ENCODE data around the gene PAX2.

The PAX2 gene

DNA sequence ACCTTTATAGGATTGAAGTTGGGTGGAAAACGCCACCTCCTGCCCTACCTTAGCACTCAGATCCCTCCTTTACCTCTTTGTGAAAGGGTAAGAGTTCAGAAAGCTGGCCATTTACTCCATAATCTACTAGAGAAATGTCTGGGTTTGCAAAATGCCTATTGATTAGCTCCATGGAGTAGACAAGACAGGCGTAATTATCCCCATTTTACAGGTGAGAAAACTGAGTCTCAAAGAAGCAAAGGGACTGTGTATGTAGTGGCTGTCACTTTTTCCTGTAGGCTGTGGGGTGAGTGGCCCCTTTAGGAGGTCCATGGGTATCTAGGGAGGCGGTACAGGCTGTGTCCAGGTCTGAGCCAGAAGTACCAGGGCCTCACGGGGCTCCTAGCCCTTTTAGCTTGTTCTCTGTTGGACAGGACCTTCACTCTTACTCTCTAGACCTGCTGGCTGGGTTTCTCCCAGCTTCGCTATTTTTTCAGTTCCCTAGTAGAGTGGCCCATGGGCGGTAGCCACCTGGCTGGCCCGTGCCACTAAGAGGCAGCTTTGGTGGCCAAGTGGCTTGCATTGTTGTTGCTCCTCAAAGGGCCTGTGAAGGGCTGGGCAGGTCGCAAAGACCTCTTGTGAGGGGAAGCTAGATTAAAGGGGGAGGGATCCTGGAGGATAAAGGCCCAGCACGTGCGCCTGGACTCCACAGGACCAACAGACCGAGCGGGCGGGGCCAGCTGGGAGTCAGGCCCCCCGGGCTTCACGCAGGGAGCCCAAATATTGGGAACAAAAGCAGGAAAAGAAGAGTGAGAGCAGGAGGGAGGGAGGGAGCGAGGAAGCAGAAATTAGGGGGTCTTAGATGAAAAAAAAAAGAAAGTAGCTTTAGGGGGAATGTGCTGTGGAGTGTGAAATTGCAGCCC lies 4.7 kb upstream of the PAX2 start:
- DNase-seq: no peak

DNA sequence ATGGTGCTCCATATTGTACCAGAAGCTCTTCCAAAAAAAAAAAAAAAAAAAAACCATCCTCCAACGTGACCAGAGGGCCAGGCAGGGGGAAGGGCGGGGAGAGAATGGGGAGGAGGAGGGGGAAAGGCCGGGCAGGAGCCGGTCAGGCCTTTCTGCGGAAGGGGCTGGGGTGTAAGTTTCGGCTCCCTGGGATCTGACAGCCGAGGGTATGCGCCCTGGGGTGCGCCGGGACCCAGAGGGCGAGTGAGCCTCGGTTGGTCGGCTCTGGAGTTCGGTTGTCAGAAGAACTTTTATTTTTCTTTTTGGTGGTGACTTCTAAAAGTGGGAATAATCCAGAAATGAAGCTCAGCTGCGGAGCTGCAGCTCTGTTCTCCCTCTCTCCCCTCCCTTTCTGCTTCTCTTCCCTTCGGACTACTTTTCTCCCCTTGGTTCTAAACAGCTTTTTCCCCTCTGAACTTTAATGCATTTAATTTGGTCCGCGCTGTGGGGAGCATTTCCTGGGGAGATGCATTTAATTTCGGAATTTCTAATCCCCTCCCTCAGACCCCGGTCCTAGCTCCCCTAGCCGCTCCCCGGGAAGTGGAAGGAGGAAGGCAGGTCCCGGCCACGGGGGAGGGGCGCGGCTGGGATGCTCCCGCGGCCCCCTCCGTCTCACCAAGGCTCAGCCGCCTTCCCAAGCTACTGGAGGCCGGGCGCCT lies 3.9 kb upstream of the PAX2 start:
- no peak for DNase-seq

DNA sequence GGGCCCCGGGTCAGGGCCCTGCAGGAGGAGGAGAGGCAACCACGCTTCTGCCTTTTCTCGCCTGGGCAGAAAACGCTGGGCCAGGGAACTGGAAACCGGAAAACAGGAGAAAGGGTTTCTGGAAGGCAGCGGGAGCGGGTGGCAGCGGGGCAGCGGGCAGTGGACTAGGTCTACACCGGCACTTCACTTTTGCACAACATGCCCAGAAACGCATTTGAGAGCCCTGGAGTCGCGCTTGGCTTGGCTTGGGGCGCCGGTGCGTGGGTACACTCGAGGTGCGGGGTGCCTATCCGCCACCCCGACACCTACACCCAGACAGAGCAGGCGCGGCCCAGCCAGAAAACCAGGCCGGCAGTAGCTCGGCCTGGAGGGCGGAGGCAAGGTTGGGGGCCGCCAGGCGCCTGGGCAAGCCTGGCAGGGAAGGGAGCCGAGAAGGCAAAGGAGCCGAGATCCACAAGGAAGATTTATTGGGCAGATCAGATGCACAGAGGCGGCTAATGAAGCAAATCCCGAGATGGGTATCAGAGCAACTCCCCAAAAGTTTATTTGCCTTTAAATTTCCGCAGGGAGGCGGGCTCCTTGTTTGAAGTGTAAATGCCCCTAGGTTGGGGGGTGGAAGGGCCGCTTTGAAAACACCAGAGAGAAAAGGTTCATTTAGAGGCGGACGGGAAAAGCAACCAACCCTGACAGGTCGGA lies 3.2 kb upstream of the PAX2 start:
- DNase-seq: no peak

GRCh38 chr10:100742936-100743335 lies 2.4 kb upstream of the PAX2 start:
- no peak for DNase-seq

DNA sequence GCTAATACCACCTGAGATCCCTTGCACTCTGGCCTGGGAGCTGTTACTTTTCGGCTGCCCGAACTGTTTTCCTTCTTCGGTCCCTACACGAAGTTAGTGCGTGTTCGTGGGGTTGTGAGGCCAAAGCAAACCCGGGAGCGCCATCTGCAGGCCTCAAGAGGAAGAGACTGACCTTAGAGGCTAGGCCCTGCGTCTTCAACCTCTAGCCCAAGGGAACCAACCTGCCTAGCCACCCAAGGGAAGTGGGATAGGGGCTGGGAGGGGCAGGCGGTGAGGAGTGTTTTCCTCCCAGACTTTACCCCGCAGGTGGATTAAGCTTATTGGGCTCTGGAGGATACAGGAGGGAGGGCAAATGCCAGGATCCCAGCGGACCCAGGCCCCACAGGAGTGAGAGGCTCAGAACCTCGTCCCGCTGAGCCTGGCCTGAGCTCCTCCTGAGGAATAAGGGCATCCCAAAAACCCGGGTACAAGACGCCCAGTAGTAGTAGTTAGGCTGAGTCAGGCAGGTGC lies 1.7 kb upstream of the PAX2 start:
- DNase-seq: no peak

- no peak for DNase-seq
Measured at GRCh38 chr10:100744136-100744986, 1.0 kb upstream of the PAX2 start.

GRCh38 chr10:100745882-100746783 lies 751 bp downstream of the PAX2 start:
- no peak for DNase-seq

GRCh38 chr10:100746784-100747455 lies 1.5 kb downstream of the PAX2 start:
- DNase-seq: no peak

DNA sequence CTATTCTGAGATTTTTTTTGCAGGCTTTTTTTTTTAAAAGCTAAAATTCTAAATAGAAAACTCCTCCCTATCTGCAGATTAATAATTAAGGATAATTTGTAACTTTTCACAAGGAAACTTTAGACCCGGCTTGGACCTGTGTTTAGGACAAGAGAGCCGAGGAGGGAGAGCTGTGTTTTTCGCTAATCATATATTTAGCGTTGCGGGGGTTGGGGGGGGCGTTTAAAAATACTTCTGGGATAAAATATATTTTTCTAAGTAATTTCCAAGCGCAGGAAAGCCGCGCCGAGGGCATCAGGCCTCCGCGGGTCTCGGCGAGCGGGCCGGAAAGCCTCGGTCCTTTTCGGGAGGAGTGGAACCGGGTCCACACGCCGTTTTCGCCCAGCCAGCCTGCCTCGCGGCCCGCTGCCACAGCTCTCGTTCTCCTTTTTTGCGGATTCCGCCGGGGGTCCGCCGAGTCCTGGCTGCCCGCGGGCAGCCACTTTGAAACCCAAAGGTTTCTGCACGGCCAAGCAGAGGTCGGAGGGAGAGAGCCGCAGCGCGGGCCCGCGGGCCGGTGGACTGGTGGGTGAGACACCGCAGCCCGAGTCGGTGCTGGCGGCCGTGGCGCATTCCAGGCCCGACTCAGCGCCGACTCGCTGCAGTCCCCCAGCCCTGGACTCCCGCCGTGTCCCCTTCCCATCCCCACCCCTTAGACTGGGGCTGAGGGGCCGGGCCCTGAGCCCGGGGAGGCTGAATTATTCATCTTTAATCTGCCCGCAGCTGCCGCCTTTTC lies 2.3 kb downstream of the PAX2 start:
- DNase-seq: no peak

DNA sequence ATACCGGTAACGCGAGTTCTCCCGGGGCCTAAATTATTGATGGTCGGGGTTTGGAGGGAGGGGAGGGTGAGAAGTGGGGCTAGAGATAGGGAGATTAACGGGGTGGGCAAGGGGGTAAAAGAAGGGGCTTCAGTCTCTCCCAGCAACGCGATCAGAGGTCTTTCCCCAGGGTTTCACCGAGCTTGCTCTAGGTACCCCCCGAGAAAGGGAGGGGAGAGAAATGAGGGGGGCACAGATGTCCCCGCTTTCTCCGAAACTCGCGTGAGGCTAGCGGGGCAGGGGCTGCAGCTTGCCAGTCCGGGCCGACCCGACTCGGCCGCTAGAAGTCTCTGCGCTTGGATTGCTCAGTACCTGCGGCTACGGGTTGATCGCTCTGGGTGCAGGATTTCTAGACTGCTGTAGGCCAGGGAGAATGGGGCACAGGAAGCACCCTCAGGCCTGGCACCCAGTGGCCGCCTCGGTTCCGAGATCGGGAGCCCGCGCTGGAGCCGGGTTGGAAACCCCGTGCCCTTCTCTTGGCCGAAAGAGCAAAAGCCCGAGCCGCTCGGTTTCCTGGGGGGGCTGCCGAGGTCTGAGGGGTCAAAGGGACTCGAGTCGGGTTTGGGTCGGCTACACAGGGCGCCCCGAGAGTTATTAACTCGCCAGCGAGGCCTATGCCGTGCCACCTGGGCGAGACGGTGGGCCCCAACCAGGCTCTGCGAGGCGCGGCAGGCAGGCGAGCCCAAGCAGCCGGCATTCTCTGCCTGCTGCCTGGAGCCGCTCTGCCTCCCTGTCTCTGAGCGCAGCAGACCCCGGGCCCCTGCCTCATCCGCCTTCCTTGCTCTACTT lies 3.1 kb downstream of the PAX2 start:
- DNase-seq: no peak

DNA sequence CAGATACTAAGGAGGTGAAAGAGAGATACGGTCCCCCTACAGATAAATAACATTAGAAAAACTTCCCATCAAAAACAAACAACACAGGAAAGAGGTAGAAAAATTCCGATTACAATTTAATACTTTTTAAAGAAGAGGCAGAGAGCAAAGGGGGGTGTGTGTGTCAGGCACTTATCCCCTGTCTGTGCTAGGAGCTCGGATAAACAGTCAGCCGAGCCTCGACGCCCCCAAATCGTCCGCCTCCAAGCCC lies 3.6 kb downstream of the PAX2 start:
- no peak for DNase-seq

GRCh38 chr10:100749309-100750217 lies 4.2 kb downstream of the PAX2 start:
- DNase-seq: no peak

GRCh38 chr10:100750291-100751210 lies 5.2 kb downstream of the PAX2 start:
- no peak for DNase-seq

GRCh38 chr10:100751211-100751933 lies 6.0 kb downstream of the PAX2 start:
- no peak for DNase-seq

DNA sequence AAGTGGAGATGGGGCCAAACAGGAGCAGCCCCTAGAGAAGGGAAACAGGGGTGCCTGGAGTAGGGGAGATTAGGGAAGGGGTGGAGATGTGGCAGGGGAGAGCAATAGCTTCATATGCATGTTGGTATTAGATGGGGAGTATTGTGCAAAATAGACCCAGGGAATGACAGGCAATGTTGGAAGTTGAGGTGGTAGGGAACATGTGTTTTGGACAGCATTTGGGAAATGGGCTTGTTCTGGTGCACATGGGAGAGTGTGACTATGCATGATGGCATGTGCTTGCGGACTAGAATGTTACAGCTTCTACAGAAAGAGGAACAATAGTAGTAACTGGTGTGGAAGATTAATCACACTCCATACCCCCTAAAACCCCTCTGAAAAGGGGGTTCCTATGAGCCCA lies 10.4 kb downstream of the PAX2 start:
- DNase-seq: no peak

DNA sequence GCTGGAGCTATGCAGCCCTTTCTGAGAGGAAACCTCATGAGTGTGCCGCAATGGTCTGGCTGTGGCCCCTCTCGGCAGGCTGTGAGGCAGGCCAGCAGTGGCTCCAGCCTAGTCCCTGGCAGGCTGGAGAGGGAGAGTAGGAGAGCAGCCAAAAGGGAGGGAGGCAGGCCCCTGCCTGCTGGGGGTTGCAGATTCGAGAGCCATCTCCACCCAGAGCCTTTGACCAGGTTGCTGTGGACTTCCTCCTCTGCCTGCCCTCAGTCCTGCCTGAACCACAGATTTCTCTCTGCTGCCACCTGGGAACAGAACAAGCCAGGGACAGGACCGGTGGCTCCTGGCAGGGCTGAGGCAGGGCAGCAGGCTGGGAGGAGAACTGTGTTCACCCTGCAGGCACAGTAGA lies 13.9 kb downstream of the PAX2 start:
- no peak for DNase-seq

Measured in activated effector memory CD4-positive, alpha-beta T cell treated with Interleukin-2 at 50 U/mL for 16 hours (primary cell).